SHP77 treated with DMSO at 0.1 percent for 48 hours (cell line): ENCODE data around the gene PCDHGB2.
"Not testable (repeated sequence)": the region's sequence is repeated elsewhere in the genome, so short reads cannot be mapped to it uniquely, and the experiment has no call there.

Source experiments
- DNase-seq: peaks from one replicate; lab custom pipeline; 2025; lab: John Stamatoyannopoulos, UW

PCDHGB2 gene

DNA sequence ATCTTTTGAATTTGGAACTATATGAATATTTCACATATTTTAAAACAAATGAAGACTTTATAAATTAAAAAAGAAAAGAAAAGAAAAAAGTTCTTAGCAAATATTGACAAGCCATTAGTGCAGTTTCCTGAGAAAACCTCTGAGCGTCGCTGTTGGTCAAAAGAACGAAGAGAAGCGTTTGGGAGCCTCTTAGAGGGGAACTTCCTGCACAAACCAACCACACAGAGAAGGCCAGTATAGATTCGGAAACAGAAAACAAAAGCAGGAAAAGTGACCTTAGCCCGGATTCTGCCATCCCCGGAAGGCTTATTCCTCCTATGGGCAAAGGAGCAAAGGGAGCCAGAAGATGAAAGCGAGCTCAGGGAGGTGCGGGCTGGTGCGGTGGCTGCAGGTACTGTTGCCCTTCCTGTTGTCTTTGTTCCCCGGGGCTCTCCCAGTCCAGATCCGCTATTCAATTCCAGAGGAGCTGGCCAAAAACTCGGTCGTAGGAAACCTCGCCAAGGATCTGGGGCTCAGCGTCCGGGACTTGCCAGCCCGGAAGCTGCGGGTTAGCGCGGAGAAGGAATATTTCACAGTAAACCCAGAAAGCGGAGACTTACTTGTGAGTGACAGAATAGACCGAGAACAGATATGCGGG is at the start of gene PCDHGB2:
PCDHGB2 (plus strand) TSS at position 205 of the 637 bp plus-strand sequence; CDS start at position 347, 142 bp downstream.
- DNase-seq, result no peak

DNA sequence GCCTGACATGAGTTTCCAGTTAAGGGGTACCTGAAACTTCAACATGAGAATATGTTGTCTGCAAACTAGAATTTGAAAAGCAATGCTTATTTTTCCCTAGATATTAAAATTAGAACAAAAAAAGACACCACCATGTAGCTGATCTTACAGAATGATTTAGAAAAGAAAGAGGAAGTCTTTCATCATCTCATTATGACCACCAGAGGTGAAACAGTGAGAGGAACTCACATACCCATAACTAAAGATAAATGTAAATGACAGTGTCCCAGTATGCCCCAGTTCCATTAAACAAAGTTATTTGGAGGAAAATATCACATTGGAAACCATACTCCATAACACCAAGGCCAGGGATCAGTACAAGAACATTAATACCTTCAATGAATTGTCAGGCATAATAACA is 46.1 kb upstream of the PCDHGB2 start:
- DNase-seq, result no peak

DNA sequence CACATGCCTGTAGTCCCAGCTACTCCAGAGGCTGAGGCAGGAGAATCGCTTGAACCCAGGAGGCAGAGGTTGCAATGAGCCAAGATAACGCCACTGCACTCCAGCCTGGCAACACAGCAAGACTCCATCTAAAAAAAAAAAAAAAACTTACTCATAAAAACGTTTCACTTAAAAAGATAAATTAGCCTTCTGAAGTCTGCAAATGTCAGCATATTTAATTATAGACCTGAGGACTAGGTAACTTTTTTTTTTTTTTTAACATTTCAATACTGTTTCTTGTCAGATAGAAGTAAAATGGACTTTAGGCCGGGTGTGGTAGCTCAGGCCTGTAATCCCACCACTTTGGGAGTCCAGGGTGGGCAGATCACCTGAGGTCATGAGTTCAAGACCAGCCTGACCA is 42.8 kb upstream of the PCDHGB2 start:
- DNase-seq, result not testable (repeated sequence)

DNA sequence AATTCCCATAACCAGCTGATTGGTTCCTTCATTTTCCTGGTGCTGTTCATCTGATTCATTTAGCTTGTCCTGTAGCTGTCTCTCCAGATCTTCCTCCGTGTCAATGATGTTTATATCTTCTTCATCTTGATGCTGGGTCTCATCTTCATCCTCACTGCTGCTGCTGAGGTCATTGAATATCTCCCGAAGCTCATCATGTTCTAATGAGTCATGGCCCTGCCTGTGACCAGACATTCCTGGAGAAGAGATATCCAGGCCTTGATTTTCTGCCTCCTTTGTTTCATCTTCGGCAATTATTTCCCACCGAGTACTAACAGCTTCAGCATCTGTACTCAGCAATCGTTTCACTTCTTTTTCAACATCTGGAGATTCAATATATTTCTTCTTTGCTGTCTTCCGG is 40.6 kb upstream of the PCDHGB2 start:
- DNase-seq, result no peak

DNA sequence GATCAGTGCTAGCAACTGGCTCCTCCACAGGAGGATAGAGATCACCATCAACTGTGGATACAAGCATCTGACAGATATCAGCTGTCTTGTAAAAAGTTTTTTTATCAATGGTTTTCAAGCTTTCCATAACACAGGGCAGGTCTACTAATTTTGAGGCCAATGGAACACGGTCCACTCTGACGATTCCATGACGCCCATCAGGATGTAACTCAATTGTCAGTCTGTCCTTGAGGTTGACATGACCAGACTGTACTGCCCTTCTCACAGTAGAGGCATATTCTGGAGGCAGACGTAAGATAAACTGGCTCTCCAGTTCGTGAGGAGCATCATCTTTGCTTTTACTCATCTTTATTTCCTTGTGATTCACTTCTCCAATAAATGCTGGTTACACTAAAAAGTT is 40.1 kb upstream of the PCDHGB2 start:
- DNase-seq, result no peak

DNA sequence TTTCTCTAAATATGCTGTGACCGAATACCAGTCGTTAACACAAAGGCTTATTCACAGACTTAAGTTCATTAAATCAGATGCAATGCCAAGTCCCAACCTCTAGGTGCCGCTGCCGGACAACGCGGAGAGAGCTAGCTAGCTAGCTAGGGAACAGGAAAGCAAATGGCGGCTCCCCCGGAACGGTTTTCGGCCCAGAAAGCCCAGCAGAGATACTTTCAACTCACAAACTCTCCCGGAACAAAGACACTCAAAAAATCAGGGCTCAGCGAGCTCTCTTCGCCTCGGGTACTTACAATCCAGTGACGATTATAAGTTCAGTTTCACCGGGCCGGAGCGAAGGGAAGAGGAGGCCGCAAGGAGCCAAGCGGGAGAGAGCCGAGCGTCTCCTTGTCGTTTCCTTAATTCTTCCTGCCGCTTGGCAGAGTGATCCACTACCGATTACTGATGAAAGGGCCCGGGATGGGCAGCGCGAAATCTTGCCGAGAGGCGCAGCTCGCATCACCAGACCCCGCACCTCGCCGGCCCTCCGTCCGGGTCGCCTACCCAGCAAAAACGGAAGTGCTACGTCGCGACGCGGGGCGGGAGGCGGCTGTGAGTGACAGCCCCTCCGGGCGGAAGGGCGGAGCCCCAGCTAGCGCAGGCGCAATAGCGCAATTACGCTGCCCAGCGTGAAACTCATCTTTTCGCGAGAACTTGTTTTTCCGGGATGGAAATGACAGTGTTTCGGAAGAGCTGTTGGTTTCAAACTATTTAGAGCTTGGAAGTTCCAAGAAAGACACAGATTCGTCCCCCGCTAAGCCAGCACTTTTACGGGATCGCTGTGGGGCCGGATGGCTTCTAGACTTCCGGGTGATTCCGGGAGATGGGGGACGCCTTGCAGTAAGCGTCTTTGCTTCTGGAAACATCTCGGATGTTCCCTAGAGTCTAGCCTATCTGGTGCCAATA is 39.3 kb upstream of the PCDHGB2 start, which contains the start of gene TAF7:
TAF7 (minus strand) TSS at position 560 of the 945 bp plus-strand sequence. CDS start 740 bp downstream, outside the sequence.
- DNase-seq, result peak; percentile 75

DNA sequence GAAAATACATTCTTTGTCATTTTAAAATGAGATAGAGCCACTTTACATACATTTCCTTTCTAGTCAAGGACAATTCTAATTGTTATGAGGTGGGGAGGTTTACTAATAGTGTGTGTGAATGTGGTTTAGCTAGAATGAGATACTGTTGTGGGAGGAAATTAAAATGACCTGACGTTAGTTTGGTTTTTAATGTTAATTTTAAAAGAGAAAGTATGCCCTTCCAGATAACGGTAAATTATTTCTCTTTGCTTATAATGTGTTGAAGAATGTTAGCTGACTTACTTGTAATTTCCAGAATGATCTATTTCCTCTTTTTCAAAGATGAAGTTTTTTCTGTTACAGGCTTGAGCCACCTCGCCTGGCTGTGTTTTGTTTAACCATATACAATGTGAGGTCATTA is 37.5 kb upstream of the PCDHGB2 start:
- no peak for DNase-seq

DNA sequence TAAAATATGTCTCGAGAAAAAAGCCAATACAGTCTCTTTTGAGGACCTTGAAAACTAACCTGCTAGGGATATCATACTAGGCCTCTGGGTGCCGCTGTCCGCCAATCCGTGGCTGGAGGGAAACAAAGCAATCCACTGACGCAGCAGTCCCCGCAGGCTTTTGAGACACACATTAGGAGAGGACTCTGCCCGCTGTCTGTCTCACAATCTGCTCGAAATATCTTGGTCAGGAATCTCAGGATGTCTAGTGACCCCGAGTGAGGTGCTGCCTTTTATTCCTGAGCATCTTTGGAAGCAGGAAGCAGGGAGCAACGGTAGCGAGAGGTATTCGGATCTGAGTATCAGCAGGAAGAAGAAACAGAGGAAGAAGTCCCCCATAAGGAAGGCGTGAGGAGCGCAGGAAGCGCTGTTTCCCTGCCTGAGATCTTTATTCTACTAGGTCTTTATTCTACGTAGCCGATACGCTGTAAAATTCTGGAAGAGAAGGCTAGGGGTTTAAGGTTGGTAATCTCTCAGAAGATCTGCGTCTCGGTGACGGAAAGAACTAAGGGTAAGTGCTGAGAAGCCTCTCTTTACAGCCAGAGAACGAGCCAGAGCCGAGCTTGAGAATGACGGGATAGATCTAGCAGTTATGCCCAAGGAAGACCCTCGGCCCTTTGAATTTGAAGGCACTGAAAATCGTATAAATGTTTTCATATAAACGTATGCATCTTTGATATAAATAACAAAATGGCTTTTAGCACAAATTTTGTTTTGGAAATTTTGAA is 33.5 kb upstream of the PCDHGB2 start:
- peak; percentile 58 for DNase-seq

DNA sequence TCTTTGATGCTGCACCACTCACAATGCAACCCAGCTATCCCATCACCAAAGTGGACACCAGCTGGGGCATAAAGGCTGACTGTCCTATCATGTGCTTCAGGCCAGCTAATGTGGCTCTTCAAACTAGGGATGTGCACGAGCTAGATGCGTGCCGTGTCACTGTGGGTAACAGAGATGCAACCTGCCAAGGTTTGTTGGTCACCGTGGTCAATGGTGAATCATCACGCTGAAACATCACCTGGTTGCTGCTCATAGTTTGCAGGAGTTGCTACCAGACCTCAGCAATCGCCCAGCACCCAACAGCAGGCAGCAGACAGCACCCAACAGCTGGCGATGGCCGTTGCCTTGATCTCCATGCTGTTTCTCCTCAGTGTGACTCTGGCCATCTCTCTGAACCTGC is 31.6 kb upstream of the PCDHGB2 start:
- no peak for DNase-seq

DNA sequence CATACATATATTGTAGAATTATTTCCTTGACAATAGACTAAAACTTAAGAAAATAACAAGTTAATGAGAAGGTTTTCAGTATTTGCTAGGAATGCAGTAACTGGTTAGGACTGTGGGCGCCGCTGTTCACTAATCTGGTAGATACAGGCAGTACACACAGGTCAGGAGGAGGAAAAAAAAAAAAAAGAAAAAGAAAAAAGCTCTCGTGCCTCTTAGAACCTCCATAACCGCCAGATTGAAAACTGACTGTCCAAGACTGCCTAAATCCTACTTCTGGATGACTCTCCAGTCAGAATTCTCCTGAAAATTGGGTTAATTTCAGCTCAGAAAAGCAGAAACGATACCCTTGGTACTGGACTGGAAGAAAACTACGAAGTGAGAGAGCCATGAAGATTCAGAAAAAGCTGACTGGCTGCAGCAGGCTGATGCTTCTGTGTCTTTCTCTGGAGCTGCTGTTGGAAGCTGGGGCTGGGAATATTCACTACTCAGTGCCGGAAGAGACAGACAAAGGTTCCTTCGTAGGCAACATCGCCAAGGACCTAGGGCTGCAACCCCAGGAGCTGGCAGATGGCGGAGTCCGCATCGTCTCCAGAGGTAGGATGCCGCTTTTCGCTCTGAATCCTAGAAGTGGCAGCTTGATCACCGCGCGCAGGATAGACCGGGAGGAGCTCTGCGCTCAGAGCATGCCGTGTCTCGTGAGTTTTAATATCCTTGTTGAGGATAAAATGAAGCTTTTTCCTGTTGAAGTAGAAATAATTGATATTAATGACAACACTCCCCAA is 29.3 kb upstream of the PCDHGB2 start, which contains the start of gene PCDHGA1:
PCDHGA1 (plus strand) TSS at position 216 of the 782 bp plus-strand sequence.
- no peak for DNase-seq

DNA sequence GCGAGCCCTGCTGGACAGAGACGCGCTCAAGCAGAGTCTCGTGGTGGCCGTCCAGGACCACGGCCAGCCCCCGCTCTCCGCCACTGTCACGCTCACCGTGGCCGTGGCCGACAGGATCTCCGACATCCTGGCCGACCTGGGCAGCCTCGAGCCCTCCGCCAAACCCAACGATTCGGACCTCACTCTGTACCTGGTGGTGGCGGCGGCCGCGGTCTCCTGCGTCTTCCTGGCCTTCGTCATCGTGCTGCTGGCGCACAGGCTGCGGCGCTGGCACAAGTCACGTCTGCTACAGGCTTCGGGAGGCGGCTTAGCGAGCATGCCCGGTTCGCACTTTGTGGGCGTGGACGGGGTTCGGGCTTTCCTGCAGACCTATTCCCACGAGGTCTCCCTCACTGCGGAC is 27.2 kb upstream of the PCDHGB2 start:
- not testable (repeated sequence) for DNase-seq

DNA sequence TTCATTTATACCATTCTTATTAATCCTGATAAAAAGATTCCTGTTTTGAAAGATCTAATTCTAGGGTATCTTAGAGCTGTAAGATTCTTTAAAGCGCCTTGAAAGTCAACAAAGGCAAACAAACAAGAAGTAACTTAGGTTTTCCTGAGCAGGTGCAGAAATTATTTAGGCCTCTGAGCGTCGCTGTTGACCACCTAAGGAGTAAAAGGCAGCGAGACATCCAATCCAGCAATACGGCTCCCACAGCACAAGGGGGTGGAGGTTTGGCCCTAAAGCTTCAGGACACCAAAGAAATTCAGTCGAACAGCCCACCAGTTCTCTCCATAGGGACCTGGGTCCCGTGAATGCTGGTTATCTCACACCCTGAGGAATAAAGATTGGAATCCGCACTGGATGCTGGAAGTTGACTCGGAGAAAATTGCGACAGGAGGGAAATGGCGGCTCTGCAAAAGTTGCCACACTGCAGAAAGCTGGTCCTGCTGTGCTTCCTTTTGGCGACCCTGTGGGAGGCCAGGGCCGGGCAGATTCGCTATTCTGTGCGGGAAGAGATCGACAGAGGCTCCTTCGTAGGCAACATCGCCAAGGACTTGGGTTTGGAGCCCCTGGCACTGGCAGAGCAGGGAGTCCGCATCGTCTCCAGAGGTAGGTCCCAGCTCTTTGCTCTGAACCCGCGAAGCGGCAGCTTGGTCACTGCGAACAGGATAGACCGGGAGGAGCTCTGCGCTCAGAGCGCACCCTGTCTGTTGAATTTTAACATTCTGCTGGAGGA is 21.1 kb upstream of the PCDHGB2 start, which contains the start of gene PCDHGA2:
PCDHGA2 (plus strand) TSS at position 223 of the 769 bp plus-strand sequence.
- no peak for DNase-seq

DNA sequence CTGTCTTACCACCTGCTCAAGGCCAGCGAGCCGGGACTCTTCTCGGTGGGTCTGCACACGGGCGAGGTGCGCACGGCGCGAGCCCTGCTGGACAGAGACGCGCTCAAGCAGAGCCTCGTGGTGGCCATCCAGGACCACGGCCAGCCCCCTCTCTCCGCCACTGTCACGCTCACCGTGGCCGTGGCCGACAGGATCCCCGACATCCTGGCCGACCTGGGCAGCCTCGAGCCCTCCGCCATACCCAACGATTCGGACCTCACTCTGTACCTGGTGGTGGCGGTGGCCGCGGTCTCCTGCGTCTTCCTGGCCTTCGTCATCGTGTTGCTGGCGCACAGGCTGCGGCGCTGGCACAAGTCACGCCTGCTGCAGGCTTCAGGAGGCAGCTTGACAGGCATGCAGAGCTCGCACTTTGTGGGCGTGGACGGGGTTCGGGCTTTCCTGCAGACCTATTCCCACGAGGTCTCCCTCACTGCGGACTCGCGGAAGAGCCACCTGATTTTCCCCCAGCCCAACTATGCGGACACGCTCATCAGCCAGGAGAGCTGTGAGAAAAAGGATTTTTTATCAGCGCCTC is 18.9 kb upstream of the PCDHGB2 start:
- DNase-seq, result not testable (repeated sequence)

DNA sequence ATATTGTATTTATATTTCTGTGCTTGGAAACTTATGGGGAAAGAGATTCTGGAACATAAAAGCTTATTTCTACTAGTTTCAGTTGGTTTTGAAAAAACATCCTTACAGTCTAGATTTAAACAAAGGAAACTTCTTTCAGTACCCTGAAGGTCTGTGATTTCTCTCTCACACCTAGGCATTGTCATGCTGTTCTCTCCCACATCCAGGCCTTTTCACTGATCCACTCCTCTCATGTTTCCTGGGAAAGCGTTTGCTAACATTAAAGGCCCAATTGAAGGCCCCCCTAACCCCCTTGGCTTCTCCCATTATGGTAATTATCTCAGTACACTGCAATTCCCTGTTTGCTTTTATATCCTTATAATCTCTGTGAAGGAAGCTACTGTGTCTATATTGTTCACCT is 17.0 kb upstream of the PCDHGB2 start:
- no peak for DNase-seq

DNA sequence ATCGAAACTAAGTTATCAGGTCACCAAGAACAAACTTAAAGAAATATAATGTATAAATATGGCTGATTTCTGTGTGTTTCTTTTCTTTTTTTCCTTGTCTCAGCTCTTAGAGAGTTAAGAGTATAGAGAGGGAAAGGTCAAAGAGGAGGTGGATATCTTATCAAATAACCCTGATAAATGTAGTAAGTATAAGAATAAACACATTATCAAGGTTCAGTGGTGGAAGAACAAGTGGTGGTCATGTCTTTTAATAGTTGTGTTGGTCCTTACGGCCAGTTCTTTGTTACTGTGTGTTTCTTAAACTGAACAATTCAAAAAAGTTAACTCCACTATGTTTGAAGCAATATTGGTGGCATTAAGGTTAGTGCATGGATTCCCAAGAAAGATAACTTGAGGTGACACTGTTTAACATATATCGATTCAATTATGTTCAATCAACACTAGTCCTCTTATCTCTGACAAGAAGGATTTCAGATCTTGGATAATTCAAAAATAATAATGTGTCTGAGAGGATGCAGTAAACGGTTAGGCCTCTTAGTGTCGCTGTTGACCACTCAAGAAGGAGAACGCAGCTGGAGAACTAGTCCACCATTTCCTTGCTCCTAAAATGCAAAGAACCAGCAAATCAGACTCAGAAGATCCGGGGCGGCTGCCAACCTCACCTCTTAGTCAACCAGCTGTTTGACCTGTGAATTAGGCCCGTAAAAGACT is 16.4 kb upstream of the PCDHGB2 start, which contains the start of gene PCDHGA3:
PCDHGA3 (plus strand) TSS at position 588 of the 711 bp plus-strand sequence. CDS start 205 bp downstream, outside the sequence.
- no peak for DNase-seq

DNA sequence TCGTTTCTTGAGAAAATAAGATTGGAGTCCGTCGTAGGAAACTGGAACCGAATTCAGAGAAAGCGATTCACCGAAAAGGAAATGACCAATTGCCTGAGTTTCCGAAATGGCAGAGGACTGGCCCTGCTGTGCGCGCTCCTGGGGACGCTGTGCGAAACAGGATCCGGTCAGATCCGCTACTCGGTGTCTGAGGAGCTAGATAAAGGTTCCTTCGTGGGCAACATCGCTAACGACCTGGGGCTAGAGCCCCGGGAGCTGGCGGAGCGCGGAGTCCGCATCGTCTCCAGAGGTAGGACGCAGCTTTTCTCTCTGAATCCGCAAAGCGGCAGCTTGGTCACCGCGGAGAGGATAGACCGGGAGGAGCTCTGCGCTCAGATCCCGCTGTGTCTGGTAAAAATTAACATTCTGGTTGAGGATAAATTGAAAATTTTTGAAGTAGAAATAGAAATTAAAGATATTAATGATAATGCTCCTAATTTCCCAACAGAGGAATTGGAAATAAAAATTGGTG is 15.8 kb upstream of the PCDHGB2 start:
- no peak for DNase-seq

DNA sequence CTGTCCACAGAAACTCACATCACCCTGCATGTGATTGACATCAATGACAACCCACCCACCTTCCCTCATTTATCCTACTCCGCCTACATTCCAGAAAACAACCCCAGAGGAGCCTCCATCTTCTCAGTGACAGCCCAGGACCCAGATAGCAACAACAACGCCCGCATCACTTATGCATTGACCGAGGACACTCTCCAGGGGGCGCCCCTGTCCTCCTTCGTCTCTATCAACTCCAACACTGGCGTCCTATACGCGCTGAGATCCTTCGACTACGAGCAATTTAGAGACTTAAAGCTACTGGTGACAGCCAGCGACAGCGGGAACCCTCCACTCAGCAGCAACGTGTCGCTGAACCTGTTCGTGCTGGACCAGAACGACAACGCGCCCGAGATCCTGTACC is 14.5 kb upstream of the PCDHGB2 start:
- DNase-seq, result no peak

DNA sequence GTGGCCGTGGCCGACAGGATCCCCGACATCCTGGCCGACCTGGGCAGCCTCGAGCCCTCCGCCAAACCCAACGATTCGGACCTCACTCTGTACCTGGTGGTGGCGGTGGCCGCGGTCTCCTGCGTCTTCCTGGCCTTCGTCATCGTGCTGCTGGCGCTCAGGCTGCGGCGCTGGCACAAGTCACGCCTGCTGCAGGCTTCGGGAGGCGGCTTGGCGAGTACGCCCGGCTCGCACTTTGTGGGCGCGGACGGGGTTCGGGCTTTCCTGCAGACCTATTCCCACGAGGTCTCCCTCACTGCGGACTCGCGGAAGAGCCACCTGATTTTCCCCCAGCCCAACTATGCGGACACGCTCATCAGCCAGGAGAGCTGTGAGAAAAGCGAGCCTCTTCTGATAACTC is 13.8 kb upstream of the PCDHGB2 start:
- DNase-seq, result not testable (repeated sequence)
